GM21515 (cell line): ENCODE measurements around the gene ATP2B2.

Experiments used
- ATAC-seq: cut with Tn5 transposase; IDR thresholded peaks from one replicate; pipeline ENCODE4 v1.9.1; 2021; ENCODE audit not compliant: unreplicated experiment

ATP2B2 gene

DNA sequence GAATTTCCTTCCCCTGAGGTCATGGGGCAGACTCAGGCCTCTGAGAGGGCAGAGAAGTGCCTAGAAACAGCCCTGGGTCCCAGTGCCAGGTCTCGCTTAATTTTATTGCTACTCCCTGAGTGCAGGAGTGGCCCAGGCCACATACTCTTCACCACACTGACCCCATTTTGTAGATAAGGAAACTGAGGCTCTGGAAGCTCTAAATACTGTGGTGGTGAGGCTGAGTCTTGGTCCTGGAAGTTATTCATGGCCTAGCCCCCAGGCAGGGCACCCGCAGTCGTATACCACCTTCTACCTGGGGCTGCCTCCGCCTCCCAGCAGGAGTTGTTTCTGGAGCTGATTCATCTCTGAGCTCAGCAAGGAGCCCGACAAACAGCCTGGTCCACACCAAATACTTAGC, 9.8 kb downstream of the ATP2B2 start:
- ATAC-seq, result no peak

DNA sequence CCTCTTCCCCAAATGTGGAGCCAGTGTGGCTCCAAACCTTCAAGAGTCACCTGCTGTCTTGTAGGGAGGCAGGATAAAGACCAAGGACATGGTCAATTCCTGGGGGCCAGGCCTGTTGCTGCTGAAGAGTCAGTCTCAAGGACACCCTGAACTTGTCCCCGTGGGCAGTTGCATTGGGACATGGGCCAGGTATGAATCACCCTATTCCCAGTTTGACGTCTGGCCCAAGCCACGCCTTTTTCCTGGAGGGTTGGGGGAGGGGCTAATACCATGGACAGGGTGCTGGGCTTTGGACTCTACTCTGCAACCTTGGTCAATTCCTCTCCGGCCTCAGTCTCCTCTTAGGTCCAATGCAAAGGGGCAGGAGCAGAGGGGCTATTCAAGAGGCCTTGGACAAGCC, 10.4 kb downstream of the ATP2B2 start:
- no peak for ATAC-seq

DNA sequence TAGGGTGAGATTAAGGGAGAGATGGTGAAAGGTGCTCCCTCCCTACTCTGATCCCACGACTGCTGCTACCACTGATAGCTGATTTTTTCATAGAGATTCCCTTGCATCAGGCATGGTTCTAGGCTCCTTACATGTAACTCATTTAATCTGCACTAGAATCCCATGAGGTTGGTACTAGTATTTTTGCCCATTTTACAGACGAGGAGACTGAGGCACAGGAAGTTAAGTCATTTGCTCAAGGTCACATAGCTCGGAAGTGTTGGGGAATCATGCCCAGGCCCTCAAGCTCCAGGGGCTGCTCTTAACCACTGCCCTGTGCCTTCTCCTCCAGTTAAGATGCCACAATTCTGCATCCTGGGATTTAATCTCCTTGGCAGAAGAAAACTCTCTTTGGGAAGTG, 11.2 kb downstream of the ATP2B2 start:
- ATAC-seq, result no peak

DNA sequence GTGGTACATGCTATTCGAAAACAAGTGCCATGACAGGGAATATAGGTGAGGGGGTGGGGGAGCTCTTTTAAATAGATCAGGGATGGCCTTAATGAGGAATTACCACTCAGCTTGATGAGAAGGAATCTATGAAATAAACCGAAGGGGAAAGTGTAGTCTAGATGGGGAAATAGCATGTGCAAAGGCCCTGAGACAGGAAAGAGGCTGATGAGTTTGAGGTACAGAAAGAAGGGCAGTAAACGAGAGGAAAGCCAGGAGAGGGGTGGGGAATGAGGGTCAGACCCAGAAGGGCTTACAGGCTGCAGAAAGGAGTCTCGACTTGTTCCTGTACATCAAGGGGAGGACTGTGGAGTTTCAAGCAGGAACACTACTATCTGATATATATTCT, 12.2 kb downstream of the ATP2B2 start:
- ATAC-seq, result no peak

DNA sequence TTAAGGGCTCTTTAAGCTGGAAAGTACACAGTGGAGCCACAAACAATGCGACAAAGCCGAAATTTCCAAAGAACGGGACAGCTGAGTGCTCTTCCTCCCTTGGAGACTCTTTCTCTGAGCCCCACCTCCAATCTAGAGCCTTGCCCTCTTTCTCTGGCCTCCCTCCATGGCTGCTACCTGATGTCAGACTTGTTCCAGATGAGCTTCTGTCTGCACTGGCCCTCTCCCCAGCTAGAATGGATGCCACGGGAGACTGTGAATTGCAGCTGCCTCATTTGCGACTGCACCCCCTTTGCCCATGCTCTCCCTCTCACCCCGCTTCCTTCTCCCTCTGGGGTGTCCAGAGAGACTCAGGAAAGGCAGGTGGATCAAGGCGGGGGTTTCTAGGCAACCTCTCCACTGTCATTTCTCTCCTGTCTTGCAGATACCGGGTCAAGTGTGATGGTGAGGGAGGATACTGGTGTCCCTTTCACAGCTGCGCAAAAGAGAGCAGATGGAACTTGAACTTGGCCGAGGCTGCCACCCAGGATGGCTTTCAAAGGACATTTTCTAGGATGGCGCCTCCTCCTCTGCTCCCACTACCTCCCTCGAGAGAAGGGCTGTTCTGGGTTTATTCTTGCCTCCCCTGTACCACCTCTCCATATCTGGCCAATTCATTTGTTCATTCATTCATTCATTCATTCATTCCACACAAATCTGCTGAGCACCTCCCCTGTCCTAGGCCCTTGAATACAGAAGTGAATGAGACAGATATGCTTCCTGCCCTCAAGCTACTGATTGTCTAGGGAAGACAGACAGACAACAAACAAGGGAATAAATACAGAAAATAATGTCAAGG, 12.8 kb downstream of the ATP2B2 start:
- ATAC-seq, result no peak

GRCh38 chr3:10489746-10490483, 15.5 kb downstream of the ATP2B2 start:
- ATAC-seq, result no peak

- ATAC-seq, result no peak
Measured at GRCh38 chr3:10487988-10488633, 17.3 kb downstream of the ATP2B2 start.

DNA sequence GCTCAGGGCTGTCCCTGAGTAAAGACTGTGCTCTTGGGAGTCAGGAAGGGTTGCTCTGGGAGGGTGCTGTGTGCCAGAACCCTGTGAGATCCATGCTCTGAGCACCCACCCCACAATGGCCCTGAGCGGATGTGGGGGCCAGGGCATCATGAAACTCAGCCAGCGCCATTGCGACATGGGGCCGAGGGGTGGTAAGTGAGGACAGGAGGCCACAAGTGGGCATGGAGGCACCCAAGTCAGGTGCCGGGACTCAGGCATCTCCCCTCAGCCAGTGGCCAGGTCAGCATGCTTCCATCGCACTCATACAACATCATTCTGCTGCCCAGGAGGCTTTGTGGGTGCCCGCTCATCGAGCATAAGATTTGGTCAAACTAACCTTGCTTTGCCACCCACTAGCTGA, 19.6 kb downstream of the ATP2B2 start:
- no peak for ATAC-seq

DNA sequence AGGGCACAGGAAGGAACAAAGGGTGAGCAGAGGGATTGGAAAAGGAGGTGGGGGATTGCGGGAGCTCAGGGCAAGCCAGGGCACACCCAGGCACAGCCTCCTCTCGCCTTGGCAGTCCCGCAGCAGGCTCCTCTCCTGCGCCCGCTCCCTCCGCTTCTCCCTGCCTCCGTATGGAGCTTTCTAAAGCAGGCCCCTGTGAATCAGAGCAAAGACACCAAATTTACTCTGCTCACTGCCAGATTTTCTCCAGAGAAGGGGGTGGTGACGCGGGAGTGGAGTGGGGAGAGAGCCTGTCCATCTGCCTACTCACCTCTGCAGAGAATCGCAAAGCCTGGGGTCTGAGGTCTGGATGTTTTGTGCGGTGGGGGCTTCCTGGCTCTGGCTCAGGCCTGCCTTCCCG, 20.0 kb downstream of the ATP2B2 start:
- no peak for ATAC-seq

DNA sequence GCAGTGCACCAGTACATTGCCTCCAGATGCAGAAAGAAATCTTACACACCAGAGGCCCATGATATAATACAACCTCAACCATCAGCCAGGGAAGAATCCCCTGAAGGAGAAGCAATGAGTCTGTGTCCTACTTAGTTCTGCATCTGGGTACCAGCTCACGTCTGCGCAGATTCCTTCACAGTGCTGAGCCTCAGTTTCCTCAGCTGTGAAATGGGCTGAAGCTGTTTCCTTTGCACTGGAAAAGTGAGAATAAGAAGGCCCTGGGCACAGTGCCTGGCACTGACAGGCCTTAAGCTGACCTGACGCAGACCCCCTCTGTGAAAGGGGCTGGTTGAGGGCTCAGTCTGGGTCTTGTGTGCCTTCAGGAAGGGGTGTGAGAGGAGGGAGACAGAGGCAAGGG, 20.7 kb downstream of the ATP2B2 start:
- no peak for ATAC-seq

DNA sequence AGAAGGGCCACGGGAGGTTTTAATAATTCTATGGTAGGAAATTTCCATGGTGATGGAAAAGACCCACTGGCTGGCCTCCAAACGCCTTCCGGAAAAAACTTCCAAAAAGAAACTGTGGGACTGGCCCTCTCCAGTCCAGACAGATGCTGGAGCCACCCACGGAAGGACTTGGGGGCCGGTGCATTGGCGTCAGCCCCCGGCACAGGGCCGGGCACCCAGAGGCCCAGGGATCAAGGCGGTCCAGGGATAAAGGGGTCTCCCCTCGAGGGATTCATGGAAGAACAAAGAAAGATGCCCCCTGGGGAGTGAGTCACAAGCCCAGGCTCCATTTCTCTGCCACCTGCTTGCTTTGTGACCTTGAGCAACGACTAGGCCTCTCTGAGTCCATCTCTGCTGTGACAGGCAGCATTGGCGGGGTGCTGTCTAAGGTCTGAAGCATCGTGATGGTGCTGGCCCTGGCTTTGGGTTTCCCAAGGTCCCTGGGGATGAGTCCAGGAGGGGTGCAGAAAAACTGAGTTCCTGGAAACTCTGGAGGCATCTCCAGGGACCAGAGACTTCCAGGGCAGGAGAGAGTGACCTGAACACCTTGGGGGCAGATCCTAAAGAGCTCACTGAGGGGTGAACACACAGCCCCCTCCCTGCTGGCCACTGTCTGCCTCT, 21.6 kb downstream of the ATP2B2 start:
- ATAC-seq, result no peak

GRCh38 chr3:10483364-10483675, 22.1 kb downstream of the ATP2B2 start:
- ATAC-seq, result no peak

DNA sequence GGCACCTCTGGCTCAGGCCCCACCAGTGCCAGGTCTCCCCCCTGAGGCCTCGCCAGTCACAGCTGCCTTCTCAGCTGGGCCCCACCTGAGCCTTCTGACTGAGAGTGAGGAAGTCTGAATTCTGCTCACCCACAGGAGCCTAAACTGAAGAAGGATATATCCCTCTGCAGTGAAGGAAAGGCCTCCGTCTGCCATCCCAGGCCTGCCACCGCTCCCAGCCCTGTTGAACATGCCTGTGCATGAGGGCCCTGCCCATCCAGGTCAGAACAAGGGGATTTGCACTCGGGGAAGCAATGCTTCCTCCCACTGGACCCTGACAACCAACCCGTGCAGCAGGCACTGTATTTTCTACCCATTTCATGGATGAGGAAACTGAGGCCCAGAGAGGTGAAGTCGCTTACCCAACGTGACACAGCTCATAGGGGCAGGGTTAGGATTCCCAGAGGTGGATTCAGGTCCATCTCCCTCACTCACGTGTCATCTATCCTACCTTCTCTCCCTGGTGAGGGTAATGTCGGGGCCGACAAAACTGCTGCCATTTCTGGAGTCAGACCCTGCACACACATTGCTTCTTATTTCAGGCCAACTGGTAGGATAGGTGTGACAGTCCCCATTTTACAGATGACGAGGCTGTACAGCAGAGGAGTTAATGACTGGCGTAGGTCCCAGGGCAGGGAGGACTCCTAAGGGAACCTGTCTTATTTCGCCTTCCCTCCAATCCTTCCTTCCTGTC, 22.6 kb downstream of the ATP2B2 start:
- no peak for ATAC-seq

- ATAC-seq, result no peak
Measured at GRCh38 chr3:10480871-10481378, 24.5 kb downstream of the ATP2B2 start.

DNA sequence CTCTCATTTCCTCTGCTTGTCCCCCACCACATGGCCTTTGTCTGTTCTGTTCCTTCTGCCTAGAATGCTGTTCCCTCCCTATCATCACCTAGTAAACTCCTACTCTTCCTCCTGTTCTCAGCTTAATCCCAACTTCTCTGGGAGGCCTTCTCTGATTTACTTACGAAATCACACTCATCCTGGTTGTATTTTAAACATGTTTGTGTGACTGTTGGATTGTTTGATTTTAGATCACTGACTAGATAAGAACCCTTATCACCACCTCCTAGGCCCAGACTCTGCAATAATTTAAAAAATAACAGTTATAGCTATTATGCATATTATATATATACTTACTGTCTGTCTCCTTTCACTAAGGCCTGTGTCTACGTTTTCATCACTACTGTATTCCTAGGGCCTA, 26.1 kb downstream of the ATP2B2 start:
- ATAC-seq, result no peak

DNA sequence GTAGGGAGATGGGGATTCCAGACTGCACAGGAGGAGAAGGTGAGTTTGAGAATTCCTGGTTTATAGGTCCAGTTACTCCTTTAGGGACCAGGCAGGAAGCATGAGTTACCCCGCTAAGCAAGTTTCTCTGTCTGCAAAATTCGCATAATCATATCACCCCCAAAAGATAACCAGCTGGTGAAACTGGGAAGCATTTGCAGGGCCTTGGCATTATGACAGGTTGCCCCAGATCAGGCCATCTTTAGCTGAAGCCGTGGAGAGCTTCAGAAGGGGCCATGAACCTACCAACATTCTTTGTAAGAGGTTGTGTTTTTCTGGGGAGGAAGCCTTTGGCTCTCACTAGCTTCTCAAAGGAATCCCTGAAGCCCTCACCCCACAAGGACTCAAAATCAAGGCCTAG, 29.4 kb downstream of the ATP2B2 start:
- no peak for ATAC-seq

GRCh38 chr3:10474847-10475246, 30.5 kb downstream of the ATP2B2 start:
- ATAC-seq, result no peak

- ATAC-seq, result no peak
Measured at GRCh38 chr3:10474275-10474646, 31.1 kb downstream of the ATP2B2 start.

DNA sequence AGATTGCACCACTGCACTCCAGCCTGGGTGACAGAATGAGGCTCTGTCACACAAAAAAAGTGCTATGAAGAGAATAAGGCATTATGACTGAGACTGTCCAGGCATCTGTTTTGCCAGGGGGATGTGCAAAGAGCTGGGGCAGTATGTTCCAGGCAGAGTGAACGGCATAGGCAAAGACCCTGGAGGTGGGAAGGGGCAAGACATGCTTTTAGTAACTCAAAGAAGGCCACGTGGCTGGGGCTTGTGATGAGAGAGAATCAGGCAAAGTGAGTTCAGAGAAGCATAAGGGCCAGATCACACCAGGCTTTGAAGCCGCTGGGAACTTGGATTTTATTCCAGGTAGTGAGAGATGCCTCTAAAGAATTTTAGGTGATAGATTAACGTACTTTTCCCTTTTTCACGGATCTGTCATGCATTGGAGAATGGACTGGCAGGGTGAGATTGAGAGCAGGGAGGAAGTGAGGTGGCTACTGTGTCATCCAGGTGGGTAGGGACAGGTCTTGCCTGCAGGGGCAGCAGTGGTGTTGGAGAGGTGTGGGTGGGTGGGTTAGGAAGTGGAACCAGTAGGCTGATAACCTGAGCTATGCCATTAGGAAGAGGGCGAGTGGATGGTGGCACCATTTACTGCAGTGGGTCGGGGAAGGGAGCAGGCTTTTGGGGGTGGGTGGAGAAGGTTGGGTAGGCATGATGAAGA, 31.7 kb downstream of the ATP2B2 start:
- ATAC-seq, result no peak

DNA sequence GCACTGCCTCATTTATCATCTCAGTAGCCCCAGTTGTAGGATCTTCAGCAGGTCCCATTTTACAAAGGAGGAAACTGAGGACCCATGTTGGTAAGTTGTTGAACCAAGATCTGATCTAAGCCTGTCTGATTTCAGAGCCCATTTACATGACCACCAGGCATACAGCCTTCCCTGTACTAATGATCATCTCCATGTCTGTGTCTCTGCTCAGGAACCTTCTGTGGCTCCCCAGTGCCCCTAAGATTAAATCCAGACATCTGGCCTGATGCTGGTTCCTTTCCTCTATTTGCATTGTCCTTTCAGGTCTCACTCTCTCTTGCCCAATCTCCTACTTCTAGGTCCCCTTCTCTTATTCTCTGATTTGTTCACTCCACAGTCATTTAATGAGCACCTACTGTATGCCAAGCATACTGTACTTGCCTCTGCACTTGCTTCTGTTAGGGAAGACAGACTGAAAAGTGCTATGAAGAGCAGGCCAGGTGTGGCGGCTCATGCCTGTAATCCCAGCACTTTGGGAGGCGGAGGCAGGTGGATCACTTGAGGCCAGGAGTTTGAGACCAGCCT, 32.4 kb downstream of the ATP2B2 start:
- no peak for ATAC-seq
